ENCODE measurements around the gene XYLT1.

- no peak for TF ChIP-seq POLR2A (IDR thresholded peaks at IDR 0.05; ENCODE audit: low read depth, low read length)
- no peak for TF ChIP-seq POLR2AphosphoS5 (IDR thresholded peaks at IDR 0.05; ENCODE audit: low read depth, low read length)
- TF ChIP-seq SPI1 (IDR thresholded peaks at IDR 0.05; ENCODE audit: low read depth, low read length) = no peak
- no peak for TF ChIP-seq TAF1 (IDR thresholded peaks at IDR 0.05; ENCODE audit: low read depth, low read length)
Measured at GRCh38 chr16:17228708-17229055, 242.1 kb downstream of the XYLT1 start.
